Adrenal gland (tissue), 5 donors: ENCODE results near the gene CLEC4F.

Source experiments
- CTCF ChIP-seq, 6 experiments: fragments of 450-650 bp in 4 of 6; fragments of 200-600 bp in 2 of 6; sonication (generic) in 1 of 6; IDR thresholded peaks; 1 replicate in 5 of 6; 2 replicates in 1 of 6; pipeline versions ENCODE4 v1.5.1 to v1.8.0; 2016 to 2021; ENCODE audit warnings: antibody characterized with exemption in 6 of 6, mild to moderate bottlenecking in 2 of 6, moderate library complexity in 1 of 6
- POLR2A ChIP-seq, 2 donors: fragments of 450-650 bp; IDR thresholded peaks; one replicate each; pipeline ENCODE4 v1.6.1; 2017; ENCODE audit warnings: antibody characterized with exemption in 2 of 2, mild to moderate bottlenecking in 2 of 2, moderate library complexity in 1 of 2
- donor health status: DM: no; HTN: no; CAD: no.

- no peak for TF ChIP-seq CTCF (IDR thresholded peaks at IDR 0.05)
- TF ChIP-seq POLR2A (IDR thresholded peaks at IDR 0.05), result no peak
These were observed 45.3 kb downstream of the CLEC4F start for GRCh38 chr2:70775141-70775540.
